Measurements from ENCODE around the gene ABCA1.
"Not testable (repeated sequence)": the region's sequence is repeated elsewhere in the genome, so short reads cannot be mapped to it uniquely, and the experiment has no call there.

The ABCA1 gene

DNA sequence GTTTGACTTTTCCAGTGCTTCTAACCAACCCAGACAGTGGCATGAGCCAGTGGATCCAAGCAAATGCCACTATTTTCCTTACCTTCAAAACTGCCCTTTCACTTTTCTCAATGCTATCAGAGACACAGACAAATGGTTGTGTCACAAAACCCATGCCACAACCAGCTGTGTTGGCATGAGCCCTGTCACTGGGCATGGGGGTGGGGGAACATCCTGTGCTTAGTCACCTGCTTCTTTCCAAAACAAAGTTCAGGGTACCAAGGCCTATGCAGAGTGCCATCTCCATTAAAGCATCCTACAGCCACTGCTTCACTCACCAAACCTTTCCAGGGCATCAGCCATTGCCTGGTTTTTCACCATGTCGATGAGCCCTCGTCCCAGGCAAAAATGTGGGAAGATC lies 133.9 kb downstream of the ABCA1 start:
- ATAC-seq: peak; percentile 78
- DNase-seq: peak; percentile 19

DNA sequence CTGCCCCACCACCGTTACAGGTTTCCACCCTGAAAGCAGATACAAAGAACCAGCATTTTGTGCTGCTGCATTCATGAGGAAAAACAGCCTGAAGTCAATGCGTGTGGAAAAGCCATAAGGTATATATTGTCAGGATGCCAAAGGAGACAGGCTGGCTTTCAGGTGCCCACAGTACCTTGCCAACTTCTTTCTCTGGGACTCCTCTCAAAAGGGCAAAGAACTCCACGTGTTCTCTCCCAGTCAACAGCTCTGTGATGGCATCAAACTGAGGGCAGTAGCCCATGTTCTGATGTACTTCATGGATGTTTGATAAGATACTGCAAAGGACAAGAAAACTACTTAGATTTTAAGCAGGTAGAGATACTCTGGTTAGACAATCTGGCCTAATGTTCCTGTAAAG lies 139.7 kb downstream of the ABCA1 start:
- DNase-seq: no peak
- no peak for ATAC-seq

DNA sequence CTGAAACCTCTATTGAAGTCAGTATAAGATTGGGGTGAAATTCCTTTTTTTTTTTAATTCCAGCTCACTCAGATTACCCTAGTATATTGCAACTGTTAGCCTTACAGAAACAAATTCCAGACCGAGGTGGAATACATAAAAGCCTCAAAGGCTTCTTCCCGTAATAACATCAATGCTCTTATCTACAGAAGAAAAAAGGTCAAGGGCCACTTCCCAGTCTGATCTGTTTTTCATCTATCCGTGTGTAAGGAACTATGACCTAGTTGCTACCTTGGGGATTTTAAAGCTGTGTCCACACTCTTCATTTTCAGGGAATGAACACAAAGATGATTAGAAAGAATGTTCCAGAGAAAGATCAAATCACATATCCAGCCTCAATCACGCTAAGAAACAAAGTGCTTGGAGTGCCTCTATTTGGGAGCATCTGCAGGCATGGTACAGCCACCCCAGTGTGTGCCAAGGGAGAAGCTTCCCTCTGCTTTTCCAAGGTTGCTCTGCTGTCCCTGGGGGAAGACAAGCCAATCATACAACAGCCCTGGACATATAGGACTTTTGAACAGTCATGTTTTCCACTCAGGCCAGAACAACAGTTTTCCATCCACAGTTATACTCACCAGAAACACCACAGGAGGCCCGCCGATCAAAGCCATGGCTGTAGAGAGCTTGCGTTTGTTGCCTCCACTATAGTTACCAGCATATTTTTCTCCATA lies 140.5 kb downstream of the ABCA1 start:
- DNase-seq: no peak
- ATAC-seq: no peak

DNA sequence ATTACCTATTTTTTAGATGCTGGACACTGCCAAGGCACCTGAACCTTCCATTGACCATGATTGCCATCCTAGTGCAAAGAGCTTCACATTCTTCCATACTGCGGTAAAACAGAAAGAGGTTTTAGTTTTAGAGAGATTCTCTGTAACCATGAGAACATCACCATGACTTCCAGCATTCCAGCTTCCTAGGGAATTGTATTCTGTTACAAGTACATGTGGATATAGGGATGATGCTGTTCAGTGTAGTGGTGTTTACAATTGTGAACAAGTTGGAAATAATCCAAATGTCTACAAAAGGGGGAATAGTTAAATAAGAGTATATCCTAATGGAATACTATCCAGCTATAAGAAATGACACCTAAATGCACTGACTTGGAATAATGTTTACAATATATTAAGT lies 141.7 kb downstream of the ABCA1 start:
- no peak for DNase-seq
- ATAC-seq: no peak

DNA sequence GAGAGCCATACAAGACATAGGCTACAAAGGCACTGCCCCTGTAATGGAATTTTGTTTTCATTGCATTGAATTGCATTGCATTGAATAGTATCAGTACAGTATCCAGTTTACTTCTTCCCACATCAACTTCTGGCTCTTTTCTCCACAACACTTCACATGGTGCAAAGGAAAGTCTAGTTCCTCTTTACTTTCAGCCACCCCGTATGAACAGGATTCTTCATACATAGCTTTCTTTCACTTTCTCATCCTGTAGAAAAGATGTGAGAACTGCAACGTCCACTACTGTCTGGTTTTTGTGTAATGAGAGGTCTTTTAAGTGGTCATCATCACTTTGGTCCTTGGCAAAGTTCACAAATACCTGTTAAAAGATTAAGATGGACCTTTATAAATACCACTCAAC lies 143.9 kb downstream of the ABCA1 start:
- no peak for ATAC-seq
- no peak for DNase-seq

DNA sequence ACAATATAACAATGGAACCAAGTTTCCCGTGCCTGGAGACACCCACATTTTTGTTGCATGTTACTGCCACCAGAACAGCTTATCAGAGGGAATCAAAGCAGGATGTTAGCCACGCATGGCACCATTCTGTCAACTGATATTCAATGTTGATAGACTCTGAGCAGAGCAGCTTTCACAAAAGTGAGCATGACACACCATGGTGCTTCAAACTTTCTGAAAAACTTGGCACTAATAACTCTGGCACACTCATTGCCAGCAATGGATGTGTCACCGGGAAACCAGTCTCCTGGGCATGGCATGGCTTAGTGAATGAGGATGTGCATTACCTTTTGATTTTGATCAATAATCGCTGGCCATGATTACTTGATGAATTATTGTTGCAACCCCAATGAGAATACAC lies 144.4 kb downstream of the ABCA1 start:
- no peak for ATAC-seq

DNA sequence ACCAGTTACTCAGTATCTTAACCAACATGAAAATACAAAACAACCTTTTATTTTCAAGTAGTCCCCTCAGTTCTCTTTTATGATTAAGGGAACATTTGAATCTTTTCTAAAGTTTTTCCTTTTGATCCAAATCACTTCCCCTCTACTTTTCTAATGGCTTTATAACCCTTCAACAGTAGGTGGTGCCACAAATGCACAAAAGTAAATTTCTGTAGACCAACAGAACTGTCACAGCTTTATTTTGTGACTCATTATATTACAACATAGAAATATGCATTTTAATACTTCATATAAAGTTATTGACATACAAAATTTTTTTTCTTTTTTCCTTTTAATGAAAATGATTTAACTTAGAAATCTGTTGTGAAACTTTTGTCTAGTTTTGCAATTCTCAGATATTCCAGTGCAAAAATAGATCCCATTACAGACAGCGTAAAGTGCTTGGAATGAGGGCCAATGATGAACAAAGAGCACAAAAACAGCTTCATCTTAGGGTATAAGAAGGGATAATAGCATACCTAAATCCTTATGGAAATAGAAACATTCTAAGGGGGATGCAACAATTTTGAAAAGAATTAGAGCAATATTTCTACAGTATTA lies 147.1 kb downstream of the ABCA1 start:
- DNase-seq (no peak), ATAC-seq (no peak)

More for the DNA sequence above, 144.4 kb downstream of the ABCA1 start:
- DNase-seq: no peak

DNA sequence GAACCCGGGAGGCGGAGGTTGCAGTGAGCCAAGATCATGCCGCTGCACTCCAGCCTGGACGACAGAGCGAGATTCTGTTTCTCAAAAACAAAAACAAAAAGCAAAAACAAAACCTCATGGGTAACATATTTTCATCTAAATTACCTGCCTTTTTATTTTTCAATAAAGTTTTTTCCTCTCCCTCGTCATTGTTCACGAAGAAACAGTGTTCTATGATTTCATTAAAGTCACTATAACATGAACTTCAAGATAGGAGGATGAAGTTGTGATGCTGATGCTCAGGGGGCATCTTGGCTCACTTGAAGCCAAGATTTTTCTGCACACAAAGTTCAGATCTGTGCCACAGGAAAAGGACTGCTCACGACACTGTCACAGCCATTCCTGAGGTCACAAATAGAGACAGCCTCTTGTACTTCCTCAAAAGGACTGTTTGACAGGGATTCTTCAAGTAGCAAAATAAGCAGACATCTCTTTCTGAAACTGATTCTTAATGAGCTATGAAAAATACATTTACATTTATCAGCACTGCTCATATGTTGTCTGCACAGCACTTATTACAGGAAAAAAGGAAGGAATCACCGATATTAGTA lies 147.9 kb downstream of the ABCA1 start:
- DNase-seq: no peak

DNA sequence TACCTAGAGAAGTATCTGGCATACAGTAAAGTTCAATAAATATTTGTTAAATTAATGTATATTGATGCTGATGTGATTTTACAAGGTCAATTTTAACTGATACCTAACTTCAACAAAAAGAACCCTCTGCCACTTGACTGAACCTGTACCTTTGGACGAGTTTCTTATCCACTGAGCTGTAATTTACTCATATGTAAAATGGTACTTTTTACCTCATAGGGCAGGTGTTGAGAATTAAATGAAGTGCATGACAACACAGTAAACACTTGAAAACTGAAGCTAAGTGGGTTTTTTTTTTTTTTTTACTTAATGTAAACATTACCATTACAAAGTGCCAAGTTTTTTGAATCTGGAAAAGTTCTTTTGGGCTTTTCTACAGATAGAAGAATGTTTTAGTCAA lies 148.6 kb downstream of the ABCA1 start:
- DNase-seq (no peak), ATAC-seq (no peak)

More for the DNA sequence above, 147.9 kb downstream of the ABCA1 start:
- ATAC-seq: no peak

DNA sequence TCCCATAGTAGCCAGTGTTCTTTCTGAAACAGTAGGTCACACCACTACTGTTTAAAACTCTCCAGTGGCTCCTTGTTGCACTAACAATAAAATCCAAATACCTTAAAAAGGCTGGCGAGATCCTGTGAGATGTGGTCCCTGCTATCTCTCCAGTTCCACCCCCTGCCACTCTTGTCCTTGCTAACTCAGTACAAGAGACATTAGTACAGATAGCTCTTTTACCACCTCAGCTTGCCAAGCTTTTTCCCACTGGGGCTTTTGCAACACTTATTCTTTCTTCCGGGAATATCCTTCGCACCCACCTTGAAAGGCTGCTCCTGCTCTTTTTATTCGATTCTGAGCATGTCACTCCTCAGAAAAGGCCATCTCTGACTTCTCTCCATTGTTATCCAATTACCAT lies 149.2 kb downstream of the ABCA1 start:
- ATAC-seq (no peak), DNase-seq (no peak)

DNA sequence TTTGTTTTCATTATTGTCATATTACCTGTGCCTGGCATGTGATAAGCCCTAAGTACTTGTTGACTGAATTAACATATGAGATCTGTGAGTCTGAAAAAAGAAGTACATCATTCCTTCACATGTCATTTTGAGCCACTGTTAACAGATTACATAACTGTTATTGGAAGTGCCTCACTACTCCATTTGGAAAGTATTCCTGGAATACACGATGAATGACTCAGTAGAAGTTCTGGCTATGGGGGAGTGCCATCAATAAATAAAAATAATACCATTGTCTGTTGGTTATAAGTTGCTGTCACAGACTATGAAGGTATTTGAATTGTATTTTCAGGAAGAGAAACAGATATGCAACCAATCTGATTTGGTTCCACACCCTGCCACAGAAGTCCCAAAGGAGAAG lies 151.2 kb downstream of the ABCA1 start:
- ATAC-seq: no peak
- DNase-seq: no peak

DNA sequence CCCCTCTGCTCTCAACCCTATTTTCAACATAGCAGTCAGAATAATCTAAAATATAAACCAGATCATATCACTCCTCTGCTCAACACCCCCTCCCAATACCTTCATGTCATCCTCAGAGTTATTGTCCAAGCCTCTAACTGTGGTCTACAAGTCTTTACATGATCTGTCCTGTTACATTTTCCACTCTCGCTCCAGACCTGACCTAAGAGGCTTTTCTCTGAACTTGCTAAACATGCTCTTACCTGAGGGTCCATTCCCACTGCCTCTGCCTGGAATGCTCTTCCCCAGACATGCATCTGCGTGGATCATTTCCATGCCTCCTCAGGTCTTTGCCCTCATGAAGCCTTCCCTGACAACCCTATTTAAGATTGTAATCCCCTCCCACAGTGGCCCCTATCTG lies 152.0 kb downstream of the ABCA1 start:
- DNase-seq (no peak), ATAC-seq (no peak)

DNA sequence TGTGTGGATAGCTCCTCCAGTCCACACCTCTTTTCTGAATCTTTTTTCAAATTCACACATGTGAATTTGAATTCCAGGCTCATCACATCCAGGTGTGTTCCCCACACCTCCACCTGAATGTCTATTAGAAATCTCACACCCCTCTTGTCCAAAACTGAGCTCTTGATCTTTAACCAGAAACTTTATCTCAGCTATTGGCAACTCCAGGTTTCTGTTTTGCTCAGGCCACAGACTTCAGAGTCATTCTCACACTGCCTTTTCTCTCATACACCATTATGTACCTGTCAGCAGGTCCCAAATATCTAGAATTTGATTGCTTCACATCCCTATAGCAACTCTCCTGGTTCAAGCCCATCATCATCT lies 152.4 kb downstream of the ABCA1 start:
- DNase-seq: no peak
- no peak for ATAC-seq

DNA sequence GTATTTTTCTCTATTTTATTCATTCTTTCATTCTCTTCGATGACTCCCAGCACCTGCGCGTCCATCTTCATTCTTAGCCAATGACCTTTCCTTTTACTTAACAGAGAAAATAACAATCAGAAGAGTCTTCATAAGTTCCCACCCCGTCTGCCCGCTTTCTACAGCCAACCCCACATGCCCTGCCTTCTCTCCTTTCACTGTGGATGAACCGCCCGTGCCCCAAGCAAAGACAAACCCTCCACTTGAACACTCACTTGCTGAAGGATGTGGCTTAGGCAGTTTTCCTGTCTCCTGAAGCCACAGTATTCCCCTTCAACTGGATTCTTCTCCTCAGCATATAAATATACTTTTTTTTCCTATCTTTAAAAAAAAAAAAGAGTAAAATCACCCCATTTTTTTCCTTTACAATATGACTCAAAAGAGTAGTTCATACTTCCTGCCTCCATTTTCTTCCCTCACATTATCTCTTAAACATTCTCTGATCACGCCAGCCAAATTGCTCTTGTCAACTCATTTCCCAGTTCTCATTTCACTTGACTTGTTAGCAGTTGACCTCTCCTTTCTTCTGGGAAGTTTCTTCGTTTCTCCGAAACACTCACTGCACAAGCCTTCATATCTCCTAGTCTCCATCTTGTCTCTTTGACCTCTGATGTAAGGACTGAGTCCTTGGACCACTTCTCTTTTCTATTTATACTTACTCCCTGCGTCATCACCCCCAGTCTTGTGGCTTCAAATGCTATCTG lies 153.0 kb downstream of the ABCA1 start:
- DNase-seq (no peak), ATAC-seq (peak; percentile 52)

DNA sequence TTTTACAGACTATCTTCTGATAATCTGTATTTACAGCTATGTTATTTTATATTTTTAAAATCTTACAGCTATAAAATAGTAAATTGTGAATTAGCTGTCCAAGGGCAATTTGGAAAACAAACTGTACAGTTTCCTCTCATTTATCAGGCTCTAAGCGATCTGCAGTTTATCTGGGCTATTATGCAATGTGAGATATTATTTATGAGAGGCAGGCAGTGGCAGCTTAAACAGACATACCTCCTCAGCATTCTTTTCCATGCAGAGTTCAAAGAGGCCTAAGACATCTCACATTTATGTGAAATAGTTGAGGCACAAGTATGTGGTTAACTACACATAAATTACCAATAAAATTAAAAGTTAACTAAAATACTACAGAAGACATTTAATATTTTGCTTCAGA lies 153.8 kb downstream of the ABCA1 start:
- ATAC-seq (no peak), DNase-seq (no peak)

DNA sequence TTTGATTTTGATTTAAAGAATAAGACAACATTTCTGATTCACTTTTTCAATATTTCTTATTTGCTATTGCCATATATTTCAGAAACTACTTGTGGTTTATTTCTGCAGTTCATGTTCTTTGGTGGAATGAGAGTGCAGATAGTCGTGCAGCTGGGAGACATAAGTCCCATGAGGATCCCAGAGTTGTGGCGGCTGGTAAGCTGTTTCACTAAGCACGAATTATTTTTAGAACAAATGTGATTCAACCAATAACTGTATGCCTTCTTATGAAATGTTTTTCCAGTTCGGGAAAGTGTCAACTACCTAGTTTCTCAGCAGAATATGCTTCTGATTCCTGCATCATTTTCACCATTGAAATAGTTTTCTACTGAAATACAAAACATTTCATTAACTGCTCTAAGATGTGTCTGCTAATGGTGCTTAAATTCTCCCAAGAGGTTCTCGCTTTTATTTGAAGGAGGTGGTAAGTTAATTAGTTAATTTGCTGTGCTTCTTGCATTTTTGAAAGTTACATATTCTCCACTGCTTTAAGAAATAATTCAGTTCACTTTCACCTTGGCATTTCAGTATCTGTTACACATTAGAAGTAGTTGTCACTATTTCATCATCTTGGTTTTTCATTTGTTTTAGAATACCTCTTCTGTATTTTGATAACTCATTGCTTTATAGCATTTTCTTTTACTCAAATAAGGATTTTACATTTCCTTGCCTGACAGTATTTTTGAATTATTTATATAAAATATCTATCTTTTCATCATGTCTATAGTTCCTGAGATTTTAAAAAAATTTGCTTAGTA lies 155.0 kb downstream of the ABCA1 start:
- ATAC-seq (no peak), DNase-seq (no peak)

DNA sequence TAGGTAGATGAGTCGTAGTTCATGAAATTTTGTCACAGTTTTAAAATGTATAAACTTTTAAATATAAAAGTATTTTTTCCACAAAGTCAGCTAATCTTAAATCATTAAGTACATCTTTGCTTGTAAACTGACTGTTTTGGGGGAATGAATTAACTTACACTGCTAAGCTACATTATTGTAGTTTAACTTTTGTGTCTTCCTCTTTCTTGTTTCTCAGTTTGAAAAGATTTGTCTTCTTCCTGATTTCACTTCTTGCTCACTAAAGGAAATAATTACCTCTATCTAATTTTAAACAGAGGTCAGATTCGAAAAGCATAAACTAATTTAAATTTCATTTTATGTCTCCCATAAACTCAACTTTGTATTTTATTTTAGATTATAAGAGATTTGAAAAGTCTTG lies 158.3 kb downstream of the ABCA1 start:
- DNase-seq (no peak), ATAC-seq (no peak)

DNA sequence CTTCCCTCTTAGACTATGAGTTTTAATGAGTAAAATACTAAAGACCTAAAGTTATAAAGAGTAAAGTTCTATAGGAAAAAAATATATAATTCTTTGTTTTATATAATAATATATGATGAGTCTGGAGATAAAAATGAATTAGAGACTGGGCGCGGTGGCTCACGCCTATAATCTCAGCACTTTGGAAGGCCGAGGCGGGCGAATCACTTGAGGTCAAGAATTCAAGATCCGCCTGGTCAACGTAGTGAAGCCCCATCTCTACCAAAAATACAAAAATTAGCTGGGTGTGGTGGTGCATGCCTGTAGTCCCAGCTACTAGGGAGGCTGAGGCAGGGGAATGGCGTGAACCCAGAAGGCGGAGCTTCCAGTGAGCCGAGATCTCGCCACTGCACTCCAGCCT lies 158.9 kb downstream of the ABCA1 start:
- not testable (repeated sequence) for DNase-seq, ATAC-seq

DNA sequence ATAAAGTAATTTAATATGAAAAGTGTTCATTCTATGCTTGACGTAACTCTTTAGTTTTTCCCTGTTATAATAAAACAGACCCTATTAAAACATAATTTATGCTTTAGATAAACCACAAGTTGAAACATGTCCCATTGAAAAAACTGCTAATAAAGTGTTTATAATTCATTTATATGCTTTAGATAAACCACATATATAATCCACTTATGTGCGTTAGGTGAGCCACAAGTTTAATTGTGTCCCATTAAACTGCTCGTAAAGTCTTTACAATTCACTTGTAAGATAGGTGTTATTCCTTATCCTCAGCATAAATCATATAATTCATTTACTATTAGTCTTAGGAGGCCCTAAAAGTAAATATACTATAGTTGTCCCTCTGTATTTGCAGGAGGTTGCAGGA lies 160.4 kb downstream of the ABCA1 start:
- DNase-seq: no peak
- no peak for ATAC-seq

DNA sequence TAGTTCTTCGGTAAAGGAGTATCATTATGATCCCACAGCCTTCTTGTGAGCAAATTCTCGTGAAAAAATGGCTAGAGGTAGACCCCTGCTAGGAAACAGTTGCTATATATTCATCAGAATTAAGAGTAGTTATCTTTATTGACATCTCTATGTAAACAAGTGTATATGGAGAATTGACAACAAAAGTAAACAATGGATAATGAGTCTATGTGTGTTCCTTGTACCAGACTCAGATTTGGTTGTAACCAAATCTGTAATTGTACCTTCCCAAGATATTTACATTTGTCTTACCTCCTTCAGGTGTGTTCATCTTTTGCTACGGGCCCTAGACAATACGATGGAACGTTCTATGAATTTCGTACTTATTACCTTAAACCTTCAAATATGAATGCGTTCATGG lies 161.9 kb downstream of the ABCA1 start:
- DNase-seq: no peak
- no peak for ATAC-seq

DNA sequence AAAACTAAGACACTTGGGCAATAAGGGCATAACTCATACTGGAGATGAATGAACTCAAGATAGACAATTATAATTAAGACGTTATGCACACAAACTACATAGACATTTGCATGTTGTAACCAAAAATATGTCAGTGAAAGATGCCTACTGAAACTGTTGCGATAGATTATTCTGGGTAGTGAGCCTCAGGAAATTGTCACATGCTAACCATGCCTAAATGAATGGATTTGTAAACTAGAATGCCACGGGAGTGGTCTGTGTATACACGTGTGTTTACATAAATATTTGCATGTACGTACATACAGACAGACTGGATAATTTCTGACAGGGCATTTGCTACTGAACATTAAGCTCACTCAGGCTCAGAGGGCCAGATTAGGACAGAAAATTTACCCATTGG lies 162.8 kb downstream of the ABCA1 start:
- no peak for ATAC-seq
- DNase-seq: no peak

DNA sequence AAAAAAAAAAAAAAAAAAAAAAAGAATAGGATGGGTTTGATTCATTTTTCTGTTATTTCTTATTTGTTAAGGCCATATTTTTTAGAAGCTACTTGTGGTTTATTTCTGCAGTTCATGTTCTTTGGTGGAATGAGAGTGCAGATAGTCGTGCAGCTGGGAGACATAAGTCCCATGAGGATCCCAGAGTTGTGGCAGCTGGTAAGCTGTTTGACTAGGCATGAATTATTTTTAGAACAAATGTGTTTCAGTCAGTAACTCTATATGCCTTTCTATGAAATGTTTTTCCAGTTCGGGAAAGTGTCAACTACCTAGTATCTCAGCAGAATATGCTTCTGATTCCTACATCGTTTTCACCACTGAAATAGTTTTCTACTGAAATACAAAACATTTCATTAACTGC lies 169.0 kb downstream of the ABCA1 start:
- DNase-seq: no peak
- ATAC-seq: no peak

Measured in stimulated activated naive CD8-positive, alpha-beta T cell treated with anti-CD3 and anti-CD28 coated beads, Interleukin-15, Interleukin-2, amounts not matched to agents 100 U/mL and 50 U/mL, for 24 hours (primary cell).